Measurements from ENCODE around the gene GALNT9. TPM values are rescaled to one million over a fixed set of nuclear protein-coding genes. Genes with fewer than 3 reads are reported as not detected.

The GALNT9 gene
- total RNA-seq, 2 donors from 2014 or later: 0.14 to 1.0 TPM

- H3K27ac ChIP-seq: no peak overlapping the region
- H3K36me3 ChIP-seq: no peaks in the 10 kb centered on the region
- TF ChIP-seq POLR2A (IDR thresholded peaks at IDR 0.05): no peak
- no peak for TF ChIP-seq POLR2AphosphoS5 (IDR thresholded peaks at IDR 0.05)
- TF ChIP-seq CTCF (IDR thresholded peaks at IDR 0.05): no peak
- no peak for DNase-seq (ENCODE audit: low spot score)
- WGBS: 71% methylated on average over 27 of the region's 33 CpGs
- no peaks in the 10 kb centered on the region for H3K4me1 ChIP-seq (replicated peaks)
- intact Hi-C loops (cut with DNase I): no loop called here
- H3K4me3 ChIP-seq: no peak overlapping the region
- H3K27me3 ChIP-seq (replicated peaks; ENCODE audit: insufficient read depth): peaks cover 7% of the 10 kb centered on the region
- H3K9me3 ChIP-seq: no peaks in the 10 kb centered on the region
Measured at GRCh38 chr12:132181570-132182200, 147.7 kb downstream of the GALNT9 start.

- peaks cover 14% of the 10 kb centered on the region for H3K27me3 ChIP-seq (replicated peaks; ENCODE audit: insufficient read depth)
Measured at GRCh38 chr12:132180648-132181546, 148.5 kb downstream of the GALNT9 start.

GRCh38 chr12:132179431-132180362 is 149.7 kb downstream of the GALNT9 start:
- WGBS: 88% methylated on average over 19 of the region's 19 CpGs
- TF ChIP-seq POLR2A (IDR thresholded peaks at IDR 0.05) (no peak), CTCF (IDR thresholded peaks at IDR 0.05) (no peak)
- DNase-seq (ENCODE audit: low spot score): no peak
- Histone ChIP-seq H3K27ac (no peak overlapping the region), H3K27me3 (replicated peaks; ENCODE audit: insufficient read depth) (peaks cover 23% of the 10 kb centered on the region), H3K4me1 (replicated peaks) (no peaks in the 10 kb centered on the region), H3K9me3 (no peaks in the 10 kb centered on the region), H3K4me3 (no peak overlapping the region), H3K36me3 (no peaks in the 10 kb centered on the region)
- intact Hi-C loops (cut with DNase I): no loop called here

More at GRCh38 chr12:132180648-132181546, 148.5 kb downstream of the GALNT9 start:
- H3K4me3 ChIP-seq: no peak overlapping the region
- intact Hi-C loops (cut with DNase I): no loop called here
- DNase-seq (ENCODE audit: low spot score): no peak
- TF ChIP-seq CTCF (IDR thresholded peaks at IDR 0.05) (no peak), POLR2A (IDR thresholded peaks at IDR 0.05) (no peak), POLR2AphosphoS5 (IDR thresholded peaks at IDR 0.05) (no peak)
- 83% methylated on average over 30 of the region's 30 CpGs for WGBS
- H3K4me1 ChIP-seq (replicated peaks): no peaks in the 10 kb centered on the region
- no peak overlapping the region for H3K27ac ChIP-seq
- no peaks in the 10 kb centered on the region for H3K9me3 ChIP-seq
- H3K36me3 ChIP-seq: no peaks in the 10 kb centered on the region

GRCh38 chr12:132178801-132179401 is 150.5 kb downstream of the GALNT9 start:
- Histone ChIP-seq H3K9me3 (no peaks in the 10 kb centered on the region), H3K4me1 (replicated peaks) (no peaks in the 10 kb centered on the region), H3K27ac (no peak overlapping the region), H3K36me3 (no peaks in the 10 kb centered on the region), H3K27me3 (replicated peaks; ENCODE audit: insufficient read depth) (peaks cover 28% of the 10 kb centered on the region), H3K4me3 (peak overlapping the region in 1 of 2 donors; percentile 5)
- intact Hi-C loops (cut with DNase I): no loop called here
- TF ChIP-seq POLR2A (IDR thresholded peaks at IDR 0.05): no peak
- no peak for TF ChIP-seq CTCF (IDR thresholded peaks at IDR 0.05)
- no peak for TF ChIP-seq POLR2AphosphoS5 (IDR thresholded peaks at IDR 0.05)
- DNase-seq (ENCODE audit: low spot score): peak; percentile 22
- WGBS: 39% methylated on average over 39 of the region's 39 CpGs

All from prostate gland (tissue), 2 donors.